Neural progenitor cell (in vitro differentiated cells): Measurements from ENCODE around the gene SUGP1.

ENCODE experiments used
- EZH2 ChIP-seq: fragments of 200-600 bp; sonication (generic); IDR thresholded peaks from 2 replicates; pipeline ENCODE4 v1.6.1; 2017; ENCODE audit warnings: antibody characterized with exemption, mild to moderate bottlenecking, moderate library complexity
- EZH2phosphoT487 ChIP-seq: fragments of 200-600 bp; sonication (generic); IDR thresholded peaks from 2 replicates; pipeline ENCODE4 v1.6.1; 2017; ENCODE audit warnings: antibody characterized with exemption
- TF ChIP-seq, protein P1 (sequence below): fragments of 200-600 bp; sonication (generic); IDR thresholded peaks from 2 replicates; pipeline ENCODE4 v1.5.1; 2017; ENCODE audit warnings: antibody characterized with exemption, mild to moderate bottlenecking

DNA sequence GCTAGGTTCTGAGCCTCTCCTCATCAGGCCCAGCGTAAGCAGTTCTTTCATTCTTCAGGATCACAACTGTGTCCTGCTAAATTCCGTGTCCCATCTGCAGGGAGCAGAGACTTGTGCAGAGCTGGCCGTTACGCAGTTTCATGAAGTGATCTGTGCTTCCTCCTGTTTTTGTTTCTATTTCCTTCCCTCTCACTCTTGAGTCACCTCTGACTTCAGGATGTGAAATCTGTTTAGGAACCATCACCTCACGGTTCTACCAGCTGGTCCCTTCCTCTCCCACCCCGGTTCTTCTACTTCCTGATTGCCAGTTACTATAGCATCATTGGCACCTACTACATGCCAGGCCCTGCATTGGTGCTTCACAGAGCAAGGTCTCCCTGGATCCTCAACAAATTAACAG, 8.8 kb upstream of the SUGP1 start:
- TF ChIP-seq, protein P1, sequence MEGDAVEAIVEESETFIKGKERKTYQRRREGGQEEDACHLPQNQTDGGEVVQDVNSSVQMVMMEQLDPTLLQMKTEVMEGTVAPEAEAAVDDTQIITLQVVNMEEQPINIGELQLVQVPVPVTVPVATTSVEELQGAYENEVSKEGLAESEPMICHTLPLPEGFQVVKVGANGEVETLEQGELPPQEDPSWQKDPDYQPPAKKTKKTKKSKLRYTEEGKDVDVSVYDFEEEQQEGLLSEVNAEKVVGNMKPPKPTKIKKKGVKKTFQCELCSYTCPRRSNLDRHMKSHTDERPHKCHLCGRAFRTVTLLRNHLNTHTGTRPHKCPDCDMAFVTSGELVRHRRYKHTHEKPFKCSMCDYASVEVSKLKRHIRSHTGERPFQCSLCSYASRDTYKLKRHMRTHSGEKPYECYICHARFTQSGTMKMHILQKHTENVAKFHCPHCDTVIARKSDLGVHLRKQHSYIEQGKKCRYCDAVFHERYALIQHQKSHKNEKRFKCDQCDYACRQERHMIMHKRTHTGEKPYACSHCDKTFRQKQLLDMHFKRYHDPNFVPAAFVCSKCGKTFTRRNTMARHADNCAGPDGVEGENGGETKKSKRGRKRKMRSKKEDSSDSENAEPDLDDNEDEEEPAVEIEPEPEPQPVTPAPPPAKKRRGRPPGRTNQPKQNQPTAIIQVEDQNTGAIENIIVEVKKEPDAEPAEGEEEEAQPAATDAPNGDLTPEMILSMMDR: no peak
- TF ChIP-seq EZH2: no peak
- TF ChIP-seq EZH2phosphoT487: no peak
